Liver (tissue), 9 donors: ENCODE data around the gene VPS29. TPM values are rescaled to one million over a fixed set of nuclear protein-coding genes. Genes with fewer than 3 reads are reported as not detected.
"Not testable (repeated sequence)": the region's sequence is repeated elsewhere in the genome, so short reads cannot be mapped to it uniquely, and the experiment has no call there.

Experiments used
- DNase-seq: peaks from one replicate; pipeline ENCODE4 v3.0.0-alpha.2; 2017; ENCODE audit warnings: low spot score
- H3K27ac ChIP-seq, 2 donors: one replicate each; pipeline ENCODE4 v1.7.0; 2013; ENCODE audit warnings: inconsistent platforms in 2 of 2, low read length in 2 of 2, control low read depth in 1 of 2, low read depth in 1 of 2, mild to moderate bottlenecking in 1 of 2
- H3K27me3 ChIP-seq, 4 donors: one replicate each; pipeline versions ENCODE4 v1.6.1 to v1.7.0; 2013; ENCODE audit warnings: low read length in 3 of 4, inconsistent platforms in 1 of 4, mild to moderate bottlenecking in 1 of 4, moderate library complexity in 1 of 4; ENCODE audit not compliant: control insufficient read depth in 4 of 4, insufficient read depth in 4 of 4
- H3K36me3 ChIP-seq, 4 donors: one replicate each; pipeline versions ENCODE4 v1.6.1 to v1.7.0; 2013; ENCODE audit warnings: low read length in 3 of 4, mild to moderate bottlenecking in 3 of 4, low read depth in 1 of 4, moderate library complexity in 1 of 4; ENCODE audit not compliant: control insufficient read depth in 4 of 4, insufficient read depth in 3 of 4
- H3K4me1 ChIP-seq, 4 donors: one replicate each; pipeline versions ENCODE4 v1.6.1 to v1.7.0; 2013; ENCODE audit warnings: low read length in 3 of 4, mild to moderate bottlenecking in 3 of 4, moderate library complexity in 1 of 4; ENCODE audit not compliant: control insufficient read depth in 4 of 4, insufficient read depth in 4 of 4
- H3K4me3 ChIP-seq, 3 donors: one replicate each; pipeline versions ENCODE4 v1.6.1 to v1.7.0; 2013; ENCODE audit warnings: low read length in 3 of 3, control low read depth in 1 of 3, low read depth in 1 of 3, mild to moderate bottlenecking in 1 of 3
- H3K9ac ChIP-seq, 2 donors: one replicate each; pipeline ENCODE4 v1.7.0; 2013; ENCODE audit warnings: low read length in 2 of 2, mild to moderate bottlenecking in 2 of 2, moderate library complexity in 2 of 2, control low read depth in 1 of 2, low read depth in 1 of 2
- H3K9me3 ChIP-seq, 4 donors: one replicate each; pipeline versions ENCODE4 v1.6.1 to v1.7.0; 2013; ENCODE audit warnings: low read length in 3 of 4; ENCODE audit not compliant: control insufficient read depth in 4 of 4
- EGR1 ChIP-seq, 2 donors: IDR thresholded peaks; 2 replicates each; pipeline ENCODE4 v1.6.1; 2016 to 2018; ENCODE audit warnings: antibody characterized with exemption in 2 of 2, low read depth in 2 of 2
- FOXA1 ChIP-seq: IDR thresholded peaks from 2 replicates; pipeline ENCODE4 v1.6.1; 2016; ENCODE audit warnings: antibody characterized with exemption
- FOXA2 ChIP-seq: IDR thresholded peaks from 2 replicates; pipeline ENCODE4 v1.6.1; 2016; ENCODE audit warnings: antibody characterized with exemption
- GABPA ChIP-seq, 2 donors: IDR thresholded peaks in 1 of 2; conservative IDR thresholded peaks in 1 of 2; 2 replicates each; pipeline ENCODE4 v1.6.1; 2016; ENCODE audit warnings: antibody characterized with exemption in 2 of 2, mild to moderate bottlenecking in 1 of 2, moderate library complexity in 1 of 2
- HNF4G ChIP-seq: IDR thresholded peaks from 2 replicates; pipeline ENCODE4 v1.6.1; 2016; ENCODE audit warnings: antibody characterized with exemption
- JUND ChIP-seq, 2 donors: IDR thresholded peaks; 2 replicates each; pipeline ENCODE4 v1.6.1; 2016; ENCODE audit warnings: antibody characterized with exemption in 2 of 2
- NR2F2 ChIP-seq: IDR thresholded peaks from 2 replicates; pipeline ENCODE4 v1.6.1; 2016; ENCODE audit warnings: antibody characterized with exemption
- RXRA ChIP-seq, 2 donors: IDR thresholded peaks; 2 replicates each; pipeline ENCODE4 v1.6.1; 2017 to 2018; ENCODE audit warnings: antibody characterized with exemption in 2 of 2, mild to moderate bottlenecking in 1 of 2
- SP1 ChIP-seq: IDR thresholded peaks from 2 replicates; pipeline ENCODE4 v1.6.1; 2018; ENCODE audit warnings: antibody characterized with exemption, mild to moderate bottlenecking
- TAF1 ChIP-seq: conservative IDR thresholded peaks from 2 replicates; pipeline ENCODE4 v1.6.1; 2016; ENCODE audit warnings: antibody characterized with exemption, mild to moderate bottlenecking
- YY1 ChIP-seq: IDR thresholded peaks from 2 replicates; pipeline ENCODE4 v1.6.1; 2016; ENCODE audit warnings: antibody characterized with exemption, mild to moderate bottlenecking
- WGBS: extraction: QIAGEN DNeasy Blood & Tissue Kit; methylation state at CpG from one replicate; pipeline ENCODE4 v1.1.7; 2013; 5-methylcytosine and 5-hydroxymethylcytosine counted together
- polyA plus RNA-seq, 2 donors: library from polyadenylated mRNA; stranded (reverse) in 1 of 2; unstranded in 1 of 2; fragments of 200-250 nt in 1 of 2; fragments of >200 nt in 1 of 2; fragmentation: Nextera tagmentation in 1 of 2; extraction: Ambion mirVana in 1 of 2; gene quantifications; one replicate each; pipeline versions ENCODE4 v1.2.1 to v1.2.3, GENCODE V29; 2013 to 2015
- total RNA-seq, 2 donors: library from RNA; depleted of rRNA; stranded (reverse); fragments of >200 nt; gene quantifications; one replicate each; pipeline ENCODE4 v1.2.3, GENCODE V29; 2014
- TF ChIP-seq, protein P1 (sequence below): IDR thresholded peaks from 2 replicates; pipeline ENCODE4 v1.6.1; 2016; ENCODE audit warnings: antibody characterized with exemption
- TF ChIP-seq, protein P2 (sequence below): IDR thresholded peaks from 2 replicates; pipeline ENCODE4 v1.6.1; 2016; ENCODE audit warnings: antibody characterized with exemption, mild to moderate bottlenecking
- TF ChIP-seq, protein P3 (sequence below): IDR thresholded peaks from 2 replicates; pipeline ENCODE4 v1.6.1; 2016; ENCODE audit warnings: antibody characterized with exemption
- TF ChIP-seq, protein P4 (sequence below): IDR thresholded peaks from 2 replicates; pipeline ENCODE4 v1.6.1; 2016; ENCODE audit warnings: antibody characterized with exemption
- donor health status: healthy.
- donor health status: healthy.
- donor health status: healthy.
- donor health status: healthy.
- donor health status: healthy.

VPS29 gene
- total and polyA plus RNA-seq, 4 donors: 48.0 to 170 (median 67.8) TPM

DNA sequence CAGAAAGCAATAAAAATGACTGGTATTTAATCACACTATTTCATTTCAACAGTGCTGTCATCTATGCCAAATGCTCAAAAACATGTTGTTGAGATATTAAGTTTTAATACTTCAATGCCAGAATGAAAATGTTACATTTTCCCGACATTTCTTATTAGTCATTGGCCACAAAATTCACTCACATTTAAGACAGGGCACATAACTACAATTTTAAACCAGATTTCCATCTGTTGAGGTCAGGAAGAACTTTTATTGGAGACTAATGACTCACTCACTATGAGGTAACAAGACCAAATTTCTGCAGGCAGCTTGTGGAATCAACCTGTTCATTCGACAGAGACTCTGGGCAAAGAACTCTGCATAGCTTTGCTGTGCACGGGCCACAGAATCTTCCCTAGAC, 44.4 kb upstream of the VPS29 start:
- peaks cover 0 to 7% (median 1%) of the 10 kb centered on the region in 4 donors for H3K36me3 ChIP-seq
- H3K9me3 ChIP-seq: no peaks in the 10 kb centered on the region
- no peak overlapping the region for H3K9ac ChIP-seq
- no peaks in the 10 kb centered on the region for H3K27me3 ChIP-seq
- no peak overlapping the region for H3K4me3 ChIP-seq
- peaks cover 10 to 35% (median 29%) of the 10 kb centered on the region in 4 donors for H3K4me1 ChIP-seq
- 82% methylated on average over 3 of the region's 3 CpGs for WGBS
- DNase-seq: no peak
- no peak for TF ChIP-seq EGR1 (IDR thresholded peaks at IDR 0.05; ENCODE audit: low read depth in 2 of 2)
- TF ChIP-seq JUND (IDR thresholded peaks at IDR 0.05): peak; percentile 27 to 60
- H3K27ac ChIP-seq: peak overlapping the region in 1 of 2 donors; percentile 3

DNA sequence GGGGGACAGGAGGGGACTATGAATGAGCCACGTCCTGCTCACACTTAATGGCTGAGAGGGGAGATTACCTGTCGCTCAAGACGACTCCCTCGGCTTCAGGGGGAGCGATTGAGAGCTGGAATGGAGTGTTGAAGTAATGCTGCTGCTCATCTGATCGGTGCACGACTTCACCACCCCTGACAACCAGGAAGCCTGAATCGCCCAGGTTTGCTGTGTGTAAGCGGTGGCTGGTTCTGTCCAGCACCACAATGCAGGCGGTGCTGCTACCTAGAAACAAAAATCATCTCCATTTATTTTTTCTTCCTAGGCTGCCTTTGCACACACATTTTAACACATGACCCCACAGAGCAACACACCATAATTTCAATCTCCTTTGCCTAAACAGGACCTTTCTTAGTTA, 43.9 kb upstream of the VPS29 start:
- Histone ChIP-seq H3K27ac (no peak overlapping the region), H3K4me1 (peaks cover 10 to 29% (median 23%) of the 10 kb centered on the region in 4 donors), H3K9ac (no peak overlapping the region), H3K27me3 (no peaks in the 10 kb centered on the region), H3K4me3 (no peak overlapping the region), H3K9me3 (no peaks in the 10 kb centered on the region), H3K36me3 (peaks cover 0 to 7% (median 1%) of the 10 kb centered on the region in 4 donors)
- no peak for DNase-seq
- TF ChIP-seq EGR1 (IDR thresholded peaks at IDR 0.05; ENCODE audit: low read depth in 2 of 2) (no peak), JUND (IDR thresholded peaks at IDR 0.05) (no peak), NR2F2 (no peak), YY1 (no peak), SP1 (no peak), FOXA2 (no peak), TAF1 (no peak), GABPA (IDR thresholded peaks at IDR 0.05 in 1 of 2, conservative IDR thresholded peaks at IDR 0.05 in 1 of 2) (no peak), RXRA (IDR thresholded peaks at IDR 0.05) (no peak), FOXA1 (no peak), HNF4G (no peak)
- TF ChIP-seq, protein P1, sequence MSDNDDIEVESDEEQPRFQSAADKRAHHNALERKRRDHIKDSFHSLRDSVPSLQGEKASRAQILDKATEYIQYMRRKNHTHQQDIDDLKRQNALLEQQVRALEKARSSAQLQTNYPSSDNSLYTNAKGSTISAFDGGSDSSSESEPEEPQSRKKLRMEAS: no peak
- TF ChIP-seq, protein P2, sequence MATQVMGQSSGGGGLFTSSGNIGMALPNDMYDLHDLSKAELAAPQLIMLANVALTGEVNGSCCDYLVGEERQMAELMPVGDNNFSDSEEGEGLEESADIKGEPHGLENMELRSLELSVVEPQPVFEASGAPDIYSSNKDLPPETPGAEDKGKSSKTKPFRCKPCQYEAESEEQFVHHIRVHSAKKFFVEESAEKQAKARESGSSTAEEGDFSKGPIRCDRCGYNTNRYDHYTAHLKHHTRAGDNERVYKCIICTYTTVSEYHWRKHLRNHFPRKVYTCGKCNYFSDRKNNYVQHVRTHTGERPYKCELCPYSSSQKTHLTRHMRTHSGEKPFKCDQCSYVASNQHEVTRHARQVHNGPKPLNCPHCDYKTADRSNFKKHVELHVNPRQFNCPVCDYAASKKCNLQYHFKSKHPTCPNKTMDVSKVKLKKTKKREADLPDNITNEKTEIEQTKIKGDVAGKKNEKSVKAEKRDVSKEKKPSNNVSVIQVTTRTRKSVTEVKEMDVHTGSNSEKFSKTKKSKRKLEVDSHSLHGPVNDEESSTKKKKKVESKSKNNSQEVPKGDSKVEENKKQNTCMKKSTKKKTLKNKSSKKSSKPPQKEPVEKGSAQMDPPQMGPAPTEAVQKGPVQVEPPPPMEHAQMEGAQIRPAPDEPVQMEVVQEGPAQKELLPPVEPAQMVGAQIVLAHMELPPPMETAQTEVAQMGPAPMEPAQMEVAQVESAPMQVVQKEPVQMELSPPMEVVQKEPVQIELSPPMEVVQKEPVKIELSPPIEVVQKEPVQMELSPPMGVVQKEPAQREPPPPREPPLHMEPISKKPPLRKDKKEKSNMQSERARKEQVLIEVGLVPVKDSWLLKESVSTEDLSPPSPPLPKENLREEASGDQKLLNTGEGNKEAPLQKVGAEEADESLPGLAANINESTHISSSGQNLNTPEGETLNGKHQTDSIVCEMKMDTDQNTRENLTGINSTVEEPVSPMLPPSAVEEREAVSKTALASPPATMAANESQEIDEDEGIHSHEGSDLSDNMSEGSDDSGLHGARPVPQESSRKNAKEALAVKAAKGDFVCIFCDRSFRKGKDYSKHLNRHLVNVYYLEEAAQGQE: no peak
- TF ChIP-seq, protein P3, sequence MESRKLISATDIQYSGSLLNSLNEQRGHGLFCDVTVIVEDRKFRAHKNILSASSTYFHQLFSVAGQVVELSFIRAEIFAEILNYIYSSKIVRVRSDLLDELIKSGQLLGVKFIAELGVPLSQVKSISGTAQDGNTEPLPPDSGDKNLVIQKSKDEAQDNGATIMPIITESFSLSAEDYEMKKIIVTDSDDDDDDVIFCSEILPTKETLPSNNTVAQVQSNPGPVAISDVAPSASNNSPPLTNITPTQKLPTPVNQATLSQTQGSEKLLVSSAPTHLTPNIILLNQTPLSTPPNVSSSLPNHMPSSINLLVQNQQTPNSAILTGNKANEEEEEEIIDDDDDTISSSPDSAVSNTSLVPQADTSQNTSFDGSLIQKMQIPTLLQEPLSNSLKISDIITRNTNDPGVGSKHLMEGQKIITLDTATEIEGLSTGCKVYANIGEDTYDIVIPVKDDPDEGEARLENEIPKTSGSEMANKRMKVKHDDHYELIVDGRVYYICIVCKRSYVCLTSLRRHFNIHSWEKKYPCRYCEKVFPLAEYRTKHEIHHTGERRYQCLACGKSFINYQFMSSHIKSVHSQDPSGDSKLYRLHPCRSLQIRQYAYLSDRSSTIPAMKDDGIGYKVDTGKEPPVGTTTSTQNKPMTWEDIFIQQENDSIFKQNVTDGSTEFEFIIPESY: no peak
- TF ChIP-seq, protein P4, sequence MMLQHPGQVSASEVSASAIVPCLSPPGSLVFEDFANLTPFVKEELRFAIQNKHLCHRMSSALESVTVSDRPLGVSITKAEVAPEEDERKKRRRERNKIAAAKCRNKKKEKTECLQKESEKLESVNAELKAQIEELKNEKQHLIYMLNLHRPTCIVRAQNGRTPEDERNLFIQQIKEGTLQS: no peak
- WGBS: 97% methylated on average over 10 of the region's 10 CpGs

DNA sequence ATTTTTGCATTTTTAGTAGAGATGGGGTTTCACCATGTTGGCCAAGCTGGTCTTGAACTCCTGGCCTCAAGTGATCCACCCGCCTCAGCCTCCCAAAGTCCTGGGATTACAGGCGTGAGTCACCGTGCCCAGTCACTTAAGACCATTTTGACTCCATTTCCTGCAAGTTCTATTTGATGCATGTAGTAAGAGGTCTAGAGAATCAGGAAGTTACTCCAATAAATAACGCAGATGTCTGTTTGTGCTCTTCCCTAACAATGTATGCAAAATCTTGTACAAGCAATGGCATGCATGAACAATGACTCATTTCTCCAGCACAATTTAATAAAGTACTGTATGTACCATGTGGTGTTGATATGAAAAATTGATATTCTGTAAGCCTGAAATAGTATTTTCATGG, 43.3 kb upstream of the VPS29 start:
- H3K36me3 ChIP-seq, H3K27ac ChIP-seq, DNase-seq, H3K27me3 ChIP-seq, H3K9me3 ChIP-seq, H3K9ac ChIP-seq, H3K4me3 ChIP-seq: not testable (repeated sequence)
- WGBS: 92% methylated on average over 4 of the region's 4 CpGs
- H3K4me1 ChIP-seq: peaks cover 8 to 25% (median 19%) of the 10 kb centered on the region in 4 donors
